Measurements from ENCODE around the gene OR4E1.
A peak's percentile ranks its signal among the peaks of the same experiment; 100 is the strongest.
"Not testable (repeated sequence)": the region's sequence is repeated elsewhere in the genome, so short reads cannot be mapped to it uniquely, and the experiment has no call there.

Gene OR4E1

GRCh38 chr14:21653331-21653885, 20.2 kb downstream of the OR4E1 start, which contains the start of gene OR4E2:
OR4E2 (plus strand) TSS chr14:21653835; CDS start chr14:21665083, 11,248 bp downstream.
- DNase-seq (ENCODE audit: low read depth) = no peak
- TF ChIP-seq, protein P1, sequence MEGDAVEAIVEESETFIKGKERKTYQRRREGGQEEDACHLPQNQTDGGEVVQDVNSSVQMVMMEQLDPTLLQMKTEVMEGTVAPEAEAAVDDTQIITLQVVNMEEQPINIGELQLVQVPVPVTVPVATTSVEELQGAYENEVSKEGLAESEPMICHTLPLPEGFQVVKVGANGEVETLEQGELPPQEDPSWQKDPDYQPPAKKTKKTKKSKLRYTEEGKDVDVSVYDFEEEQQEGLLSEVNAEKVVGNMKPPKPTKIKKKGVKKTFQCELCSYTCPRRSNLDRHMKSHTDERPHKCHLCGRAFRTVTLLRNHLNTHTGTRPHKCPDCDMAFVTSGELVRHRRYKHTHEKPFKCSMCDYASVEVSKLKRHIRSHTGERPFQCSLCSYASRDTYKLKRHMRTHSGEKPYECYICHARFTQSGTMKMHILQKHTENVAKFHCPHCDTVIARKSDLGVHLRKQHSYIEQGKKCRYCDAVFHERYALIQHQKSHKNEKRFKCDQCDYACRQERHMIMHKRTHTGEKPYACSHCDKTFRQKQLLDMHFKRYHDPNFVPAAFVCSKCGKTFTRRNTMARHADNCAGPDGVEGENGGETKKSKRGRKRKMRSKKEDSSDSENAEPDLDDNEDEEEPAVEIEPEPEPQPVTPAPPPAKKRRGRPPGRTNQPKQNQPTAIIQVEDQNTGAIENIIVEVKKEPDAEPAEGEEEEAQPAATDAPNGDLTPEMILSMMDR (IDR thresholded peaks at IDR 0.05; ENCODE audit: insufficient read depth, low read depth, low read length, missing control alignments) = no peak
- no peak within 1 kb of the TSS for H3K4me3 ChIP-seq (ENCODE audit: low read length)

GRCh38 chr14:21652209-21652808, 21.3 kb downstream of the OR4E1 start:
- no peak overlapping the region for H3K4me3 ChIP-seq (ENCODE audit: low read length)
- TF ChIP-seq, protein P1 (IDR thresholded peaks at IDR 0.05; ENCODE audit: insufficient read depth, low read depth, low read length, missing control alignments) = no peak
- DNase-seq (ENCODE audit: low read depth) = no peak

DNA sequence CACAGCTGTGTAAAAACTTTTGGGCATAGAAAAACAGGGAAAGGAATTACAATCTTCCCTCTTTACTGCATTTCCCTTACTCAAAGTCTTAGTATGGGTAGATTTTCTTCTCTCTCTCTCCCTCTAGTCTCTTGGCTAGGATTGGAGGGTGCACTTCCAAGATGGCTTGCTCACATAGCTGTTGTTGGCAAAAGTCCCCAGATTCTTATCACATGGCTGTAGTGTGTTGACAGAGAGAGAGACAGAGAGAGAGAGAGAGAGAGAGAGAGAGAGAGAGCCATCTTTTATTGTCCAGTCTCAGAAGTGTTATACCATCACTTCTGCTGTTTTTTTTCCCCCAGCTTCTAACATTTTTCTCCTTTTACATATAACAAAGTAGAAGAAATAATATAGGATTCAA, 26.2 kb downstream of the OR4E1 start:
- H3K4me3 ChIP-seq (ENCODE audit: low read length) = no peak overlapping the region
- TF ChIP-seq, protein P1 (IDR thresholded peaks at IDR 0.05; ENCODE audit: insufficient read depth, low read depth, low read length, missing control alignments) = no peak
- no peak for DNase-seq (ENCODE audit: low read depth)

- TF ChIP-seq, protein P1 (IDR thresholded peaks at IDR 0.05; ENCODE audit: insufficient read depth, low read depth, low read length, missing control alignments) = no peak
- DNase-seq (ENCODE audit: low read depth) = no peak
- no peak overlapping the region for H3K4me3 ChIP-seq (ENCODE audit: low read length)
Measured at GRCh38 chr14:21643407-21643806, 30.2 kb downstream of the OR4E1 start.

DNA sequence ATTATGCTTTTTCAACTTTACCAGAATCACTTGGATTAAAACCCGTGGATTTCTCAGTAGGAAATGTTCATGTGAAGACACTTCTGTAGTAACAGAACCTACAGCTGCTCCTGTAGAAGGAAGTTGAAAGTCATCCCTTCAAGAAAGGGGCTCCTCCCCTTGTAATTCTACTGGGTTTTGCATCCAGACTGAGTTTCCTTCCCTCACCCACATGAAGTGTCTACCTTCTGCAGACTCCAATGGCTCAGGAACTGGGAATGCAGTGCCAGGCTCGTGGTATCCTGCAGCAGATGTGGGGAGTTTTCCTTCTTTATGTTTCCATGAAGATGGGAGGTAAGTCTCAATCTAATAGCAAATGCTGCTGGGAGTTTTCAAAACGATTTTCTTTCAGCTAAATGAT, 30.9 kb downstream of the OR4E1 start:
- no peak for DNase-seq (ENCODE audit: low read depth)
- H3K4me3 ChIP-seq (ENCODE audit: low read length) = no peak overlapping the region
- TF ChIP-seq, protein P1 (IDR thresholded peaks at IDR 0.05; ENCODE audit: insufficient read depth, low read depth, low read length, missing control alignments) = no peak

GRCh38 chr14:21634840-21635239, 38.8 kb downstream of the OR4E1 start, which contains the start of gene OR10G2:
OR10G2 (minus strand) TSS chr14:21634940; CDS start chr14:21634842, 98 bp downstream.
- no peak within 1 kb of the TSS for H3K4me3 ChIP-seq (ENCODE audit: low read length)
- DNase-seq (ENCODE audit: low read depth) = no peak
- TF ChIP-seq, protein P1 (IDR thresholded peaks at IDR 0.05; ENCODE audit: insufficient read depth, low read depth, low read length, missing control alignments) = no peak

- TF ChIP-seq, protein P1 (IDR thresholded peaks at IDR 0.05; ENCODE audit: insufficient read depth, low read depth, low read length, missing control alignments) = no peak
- no peak overlapping the region for H3K4me3 ChIP-seq (ENCODE audit: low read length)
- peak; percentile 87 for DNase-seq (ENCODE audit: low read depth)
Measured at GRCh38 chr14:21631084-21631483, 42.5 kb downstream of the OR4E1 start.

DNA sequence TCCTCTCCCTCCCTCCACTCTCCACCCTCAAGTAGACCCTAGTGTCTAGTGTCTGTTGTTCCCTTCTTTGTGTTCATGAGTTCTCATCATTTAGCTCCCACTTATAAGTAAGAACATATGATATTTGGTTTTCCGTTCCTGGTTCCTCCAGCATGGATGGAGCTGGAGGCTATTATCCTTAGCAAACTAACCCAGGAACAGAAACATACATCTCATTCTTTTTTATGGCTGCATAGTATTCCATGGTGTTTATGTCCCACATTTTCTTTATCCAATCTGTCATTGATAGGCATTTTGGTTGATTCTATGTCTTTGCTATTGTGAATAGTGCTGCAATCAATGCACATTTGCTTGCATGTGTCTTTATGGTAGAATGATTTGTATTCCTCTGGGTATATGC, 43.1 kb downstream of the OR4E1 start:
- H3K4me3 ChIP-seq (ENCODE audit: low read length); DNase-seq (ENCODE audit: low read depth): not testable (repeated sequence)

Measured in epithelial cell of esophagus (primary cell).